IMR-90 (cell line): ENCODE data around the gene INSYN1.

Experiments
- CTCF ChIP-seq: conservative IDR thresholded peaks from 2 replicates; pipeline ENCODE4 v1.5.1; 2012; ENCODE audit warnings: mild to moderate bottlenecking, low read depth, low read length, improper control_type of control experiment
- NFE2L2 ChIP-seq: fragments of 150-350 bp; IDR thresholded peaks from 2 replicates; pipeline ENCODE4 v1.6.1; 2016; ENCODE audit warnings: low read depth, mild to moderate bottlenecking, low read length
- POLR2A ChIP-seq: IDR thresholded peaks from 2 replicates; pipeline ENCODE4 v1.6.1; 2012; ENCODE audit warnings: mild to moderate bottlenecking, low read depth, low read length

DNA sequence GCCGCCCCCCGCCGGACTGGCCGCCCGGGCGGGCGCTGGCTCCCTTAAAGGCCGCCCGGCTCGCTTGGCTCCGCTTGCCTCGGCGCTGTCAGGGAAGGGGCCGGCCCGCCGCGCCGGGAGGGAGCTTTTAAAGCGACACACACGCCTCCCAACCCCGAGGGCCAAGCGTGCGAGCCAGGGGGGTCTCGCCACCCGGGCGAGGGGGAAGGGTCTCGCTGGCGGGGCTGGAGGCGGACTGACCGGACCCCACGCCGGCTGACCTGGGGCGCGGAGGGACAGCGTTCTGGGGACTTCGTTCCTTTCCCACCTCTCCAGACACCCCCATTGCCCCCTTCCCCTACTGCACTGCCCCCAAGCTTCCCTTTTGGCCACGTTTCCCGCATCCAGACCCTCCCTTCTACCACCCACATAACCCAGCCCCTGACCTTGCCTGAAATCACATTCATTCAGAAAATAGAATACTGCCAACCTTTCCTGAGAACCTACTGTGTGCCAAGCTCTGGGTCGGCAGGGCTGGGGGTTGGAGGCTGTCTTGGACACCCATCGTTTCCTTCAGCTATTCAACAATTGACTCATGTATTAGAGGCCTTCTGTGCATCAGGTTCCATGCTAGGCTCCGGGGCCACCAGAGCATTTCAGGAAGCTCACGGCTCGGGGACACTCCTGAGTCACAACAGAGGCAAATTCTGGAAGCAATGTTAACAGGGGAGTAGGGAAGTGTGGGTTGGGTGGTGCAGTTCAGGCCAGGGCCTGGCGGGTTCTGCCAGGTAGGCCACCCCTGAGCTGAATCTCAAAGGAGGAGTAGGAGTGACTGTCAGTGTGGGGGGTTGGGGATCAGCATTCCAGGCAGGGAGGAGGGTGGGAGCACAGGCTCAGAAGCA is at the start of gene INSYN1:
- TF ChIP-seq CTCF (no peak), NFE2L2 (no peak), POLR2A (no peak)
